ENCODE results near the gene BAAT. TPM values are rescaled to one million over a fixed set of nuclear protein-coding genes. Genes with fewer than 3 reads are reported as not detected.

BAAT gene
- total RNA-seq, 1 experiment from 2014 or later: 0.08 TPM

DNA sequence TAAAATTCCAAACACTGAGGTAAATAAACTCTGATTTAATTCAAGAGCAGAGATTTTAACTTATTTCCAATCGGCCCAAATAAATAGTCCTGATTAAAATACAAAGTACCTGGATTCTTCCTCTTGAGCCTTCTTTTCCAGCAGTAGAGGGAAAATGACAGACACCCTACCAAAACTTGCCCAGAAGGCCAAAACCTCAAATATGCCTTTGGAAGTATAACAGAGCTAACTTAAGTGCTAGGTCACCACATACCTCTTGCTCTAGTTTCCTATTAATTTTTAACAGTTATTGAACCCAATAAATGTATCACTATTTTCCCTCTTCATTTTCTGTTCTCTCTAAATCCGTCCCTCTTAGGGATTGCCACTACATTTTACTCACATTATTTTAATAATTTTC is 1.4 kb downstream of the BAAT start:
- Histone ChIP-seq H3K9me3 (ENCODE audit: control insufficient read depth, insufficient read depth, low read depth, low read length) (no peaks in the 10 kb centered on the region), H3K27ac (ENCODE audit: low read length) (no peak overlapping the region), H3K27me3 (ENCODE audit: control insufficient read depth, insufficient read depth, low read length) (no peaks in the 10 kb centered on the region), H3K4me3 (ENCODE audit: low read depth in 2 of 2, low read length in 2 of 2) (no peak overlapping the region), H3K36me3 (ENCODE audit: control insufficient read depth, insufficient read depth, low read length) (peaks cover 1% of the 10 kb centered on the region; the same call in 1 of the 2 replicates), H3K4me1 (ENCODE audit: control insufficient read depth, insufficient read depth, low read length) (no peaks in the 10 kb centered on the region)
- TF ChIP-seq POLR2AphosphoS5 (IDR thresholded peaks at IDR 0.05; ENCODE audit: low read depth, low read length): no peak
- TF ChIP-seq, protein P1, sequence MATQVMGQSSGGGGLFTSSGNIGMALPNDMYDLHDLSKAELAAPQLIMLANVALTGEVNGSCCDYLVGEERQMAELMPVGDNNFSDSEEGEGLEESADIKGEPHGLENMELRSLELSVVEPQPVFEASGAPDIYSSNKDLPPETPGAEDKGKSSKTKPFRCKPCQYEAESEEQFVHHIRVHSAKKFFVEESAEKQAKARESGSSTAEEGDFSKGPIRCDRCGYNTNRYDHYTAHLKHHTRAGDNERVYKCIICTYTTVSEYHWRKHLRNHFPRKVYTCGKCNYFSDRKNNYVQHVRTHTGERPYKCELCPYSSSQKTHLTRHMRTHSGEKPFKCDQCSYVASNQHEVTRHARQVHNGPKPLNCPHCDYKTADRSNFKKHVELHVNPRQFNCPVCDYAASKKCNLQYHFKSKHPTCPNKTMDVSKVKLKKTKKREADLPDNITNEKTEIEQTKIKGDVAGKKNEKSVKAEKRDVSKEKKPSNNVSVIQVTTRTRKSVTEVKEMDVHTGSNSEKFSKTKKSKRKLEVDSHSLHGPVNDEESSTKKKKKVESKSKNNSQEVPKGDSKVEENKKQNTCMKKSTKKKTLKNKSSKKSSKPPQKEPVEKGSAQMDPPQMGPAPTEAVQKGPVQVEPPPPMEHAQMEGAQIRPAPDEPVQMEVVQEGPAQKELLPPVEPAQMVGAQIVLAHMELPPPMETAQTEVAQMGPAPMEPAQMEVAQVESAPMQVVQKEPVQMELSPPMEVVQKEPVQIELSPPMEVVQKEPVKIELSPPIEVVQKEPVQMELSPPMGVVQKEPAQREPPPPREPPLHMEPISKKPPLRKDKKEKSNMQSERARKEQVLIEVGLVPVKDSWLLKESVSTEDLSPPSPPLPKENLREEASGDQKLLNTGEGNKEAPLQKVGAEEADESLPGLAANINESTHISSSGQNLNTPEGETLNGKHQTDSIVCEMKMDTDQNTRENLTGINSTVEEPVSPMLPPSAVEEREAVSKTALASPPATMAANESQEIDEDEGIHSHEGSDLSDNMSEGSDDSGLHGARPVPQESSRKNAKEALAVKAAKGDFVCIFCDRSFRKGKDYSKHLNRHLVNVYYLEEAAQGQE (IDR thresholded peaks at IDR 0.05; ENCODE audit: insufficient read depth in 1 of 2, low read depth in 2 of 2, low read length in 1 of 2): no peak
- TF ChIP-seq SIN3A (IDR thresholded peaks at IDR 0.05; ENCODE audit: borderline replicate concordance, insufficient read depth, low read depth, low read length): no peak
- TF ChIP-seq TCF7L2 (IDR thresholded peaks at IDR 0.05; ENCODE audit: low read depth, low read length): no peak
- TF ChIP-seq, protein P2, sequence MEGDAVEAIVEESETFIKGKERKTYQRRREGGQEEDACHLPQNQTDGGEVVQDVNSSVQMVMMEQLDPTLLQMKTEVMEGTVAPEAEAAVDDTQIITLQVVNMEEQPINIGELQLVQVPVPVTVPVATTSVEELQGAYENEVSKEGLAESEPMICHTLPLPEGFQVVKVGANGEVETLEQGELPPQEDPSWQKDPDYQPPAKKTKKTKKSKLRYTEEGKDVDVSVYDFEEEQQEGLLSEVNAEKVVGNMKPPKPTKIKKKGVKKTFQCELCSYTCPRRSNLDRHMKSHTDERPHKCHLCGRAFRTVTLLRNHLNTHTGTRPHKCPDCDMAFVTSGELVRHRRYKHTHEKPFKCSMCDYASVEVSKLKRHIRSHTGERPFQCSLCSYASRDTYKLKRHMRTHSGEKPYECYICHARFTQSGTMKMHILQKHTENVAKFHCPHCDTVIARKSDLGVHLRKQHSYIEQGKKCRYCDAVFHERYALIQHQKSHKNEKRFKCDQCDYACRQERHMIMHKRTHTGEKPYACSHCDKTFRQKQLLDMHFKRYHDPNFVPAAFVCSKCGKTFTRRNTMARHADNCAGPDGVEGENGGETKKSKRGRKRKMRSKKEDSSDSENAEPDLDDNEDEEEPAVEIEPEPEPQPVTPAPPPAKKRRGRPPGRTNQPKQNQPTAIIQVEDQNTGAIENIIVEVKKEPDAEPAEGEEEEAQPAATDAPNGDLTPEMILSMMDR (IDR thresholded peaks at IDR 0.05): no peak
- ChIA-PET POLR2A (no interaction called here), CTCF (no interaction called here)
- no peak for DNase-seq (ENCODE audit: low read depth, low spot score)
- in situ Hi-C loops (cut with HindIII; ENCODE audit: low pct_unique_long_range_greater_than_20kb, low sequenced_read_pairs) (no loop called here), intact Hi-C loops (cut with micrococcal nuclease; ENCODE audit: unreplicated experiment) (no loop called here)
- no TSS peak for BruUV-seq (replicated peaks)
- no peak for ATAC-seq

DNA sequence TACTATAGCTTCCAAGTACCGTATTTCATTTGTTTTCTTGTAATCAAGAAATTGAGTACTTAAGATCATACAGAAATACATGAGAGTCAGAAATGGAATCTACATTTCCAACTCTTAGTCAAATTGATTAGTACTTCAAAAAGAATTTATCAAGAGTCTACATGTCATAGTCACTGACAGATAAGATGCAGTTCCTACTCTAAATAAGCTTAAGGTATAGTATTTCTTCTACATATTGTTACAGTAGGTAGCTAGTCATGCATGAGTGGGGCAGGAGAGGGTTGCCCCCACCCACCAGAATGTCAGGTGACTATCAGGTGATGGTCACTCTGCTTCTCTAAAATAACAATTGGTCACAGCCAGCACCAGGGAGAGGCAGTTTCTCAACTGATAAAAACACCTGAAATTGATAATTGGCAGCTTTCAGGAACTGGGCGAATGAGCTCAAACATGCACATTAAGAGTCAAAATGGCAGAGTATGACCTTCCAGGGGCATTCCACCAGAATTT is 2.9 kb downstream of the BAAT start:
- Histone ChIP-seq H3K9me3 (ENCODE audit: control insufficient read depth, insufficient read depth, low read depth, low read length) (no peaks in the 10 kb centered on the region), H3K27me3 (ENCODE audit: control insufficient read depth, insufficient read depth, low read length) (no peaks in the 10 kb centered on the region), H3K36me3 (ENCODE audit: control insufficient read depth, insufficient read depth, low read length) (no peaks in the 10 kb centered on the region), H3K27ac (ENCODE audit: low read length) (no peak overlapping the region), H3K4me1 (ENCODE audit: control insufficient read depth, insufficient read depth, low read length) (no peaks in the 10 kb centered on the region), H3K4me3 (ENCODE audit: low read depth in 2 of 2, low read length in 2 of 2) (no peak overlapping the region)
- BruUV-seq (replicated peaks): no TSS peak
- ChIA-PET POLR2A (interaction anchor here (0.7 kb wide), 1 partner anchor 17 kb away, joined by 3 read pairs; the partner anchor contains the start of genes MRPL50 and ZNF189), CTCF (no interaction called here)
- intact Hi-C loops (cut with micrococcal nuclease; ENCODE audit: unreplicated experiment) (no loop called here), in situ Hi-C loops (cut with HindIII; ENCODE audit: low pct_unique_long_range_greater_than_20kb, low sequenced_read_pairs) (no loop called here)
- no peak for ATAC-seq
- TF ChIP-seq, protein P2 (IDR thresholded peaks at IDR 0.05): no peak
- TF ChIP-seq TCF7L2 (IDR thresholded peaks at IDR 0.05; ENCODE audit: low read depth, low read length) (no peak), SIN3A (IDR thresholded peaks at IDR 0.05; ENCODE audit: borderline replicate concordance, insufficient read depth, low read depth, low read length) (no peak)
- TF ChIP-seq, protein P1 (IDR thresholded peaks at IDR 0.05; ENCODE audit: insufficient read depth in 1 of 2, low read depth in 2 of 2, low read length in 1 of 2): no peak
- no peak for DNase-seq (ENCODE audit: low read depth, low spot score)
